Left forelimb (tissue), 1 donor: ENCODE measurements around the gene IFIT1B.
"Not testable (repeated sequence)": the region's sequence is repeated elsewhere in the genome, so short reads cannot be mapped to it uniquely, and the experiment has no call there.

Experiments
- DNase-seq: peaks from one replicate; pipeline ENCODE4 v3.0.0-alpha.2; 2018; ENCODE audit warnings: low spot score

Gene IFIT1B

DNA sequence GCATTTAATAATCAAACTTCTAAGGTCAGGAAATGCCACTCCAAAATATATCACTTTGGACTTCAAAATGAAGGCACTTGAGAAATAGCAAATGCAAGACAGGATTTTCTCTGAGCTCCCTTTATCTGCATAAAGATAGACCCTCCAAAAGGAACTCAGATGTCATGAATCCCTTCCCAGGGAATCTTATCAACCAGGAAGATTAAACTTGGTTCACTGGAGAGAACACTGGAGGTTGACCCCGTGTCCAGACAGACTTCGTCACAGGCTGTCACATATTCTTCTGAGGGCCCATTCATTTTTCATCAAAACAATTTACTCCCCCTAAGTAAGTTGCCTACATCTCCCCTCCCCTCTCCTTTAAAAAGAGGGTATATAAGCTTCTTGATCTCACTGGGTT lies 28.9 kb upstream of the IFIT1B start:
- no peak for DNase-seq

DNA sequence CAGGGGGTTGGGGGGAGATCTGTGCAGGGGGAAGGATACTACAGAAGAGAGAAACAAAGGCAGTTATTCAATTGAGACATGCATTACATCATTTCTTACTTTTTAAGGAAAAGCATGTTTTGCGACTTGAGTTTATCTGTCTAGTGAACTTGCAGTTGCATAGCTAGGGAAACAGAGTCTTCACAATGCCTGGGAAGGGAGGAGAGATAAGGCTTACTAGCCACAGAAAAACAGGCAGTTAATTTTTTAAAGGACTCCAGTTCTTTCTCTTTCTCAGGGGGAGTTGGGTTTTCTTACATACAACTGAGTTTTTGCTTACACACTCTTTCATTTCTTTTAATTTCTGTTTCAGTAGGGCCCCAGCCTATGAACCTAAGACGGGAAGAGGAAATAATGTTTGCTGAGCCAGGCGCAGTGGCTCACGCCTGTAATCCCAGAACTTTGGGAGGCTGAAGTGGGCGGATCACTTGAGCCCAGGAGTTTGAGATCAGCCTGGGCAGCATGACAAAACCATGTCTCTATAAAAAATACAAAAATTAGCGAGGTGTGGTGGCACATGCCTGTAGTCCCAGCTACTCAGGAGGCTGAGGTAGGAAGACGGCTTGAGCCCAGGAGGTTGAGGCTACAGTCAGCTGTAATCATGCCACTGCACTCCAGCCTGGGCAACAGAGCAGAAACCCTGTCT lies 27.1 kb upstream of the IFIT1B start:
- DNase-seq = not testable (repeated sequence)

DNA sequence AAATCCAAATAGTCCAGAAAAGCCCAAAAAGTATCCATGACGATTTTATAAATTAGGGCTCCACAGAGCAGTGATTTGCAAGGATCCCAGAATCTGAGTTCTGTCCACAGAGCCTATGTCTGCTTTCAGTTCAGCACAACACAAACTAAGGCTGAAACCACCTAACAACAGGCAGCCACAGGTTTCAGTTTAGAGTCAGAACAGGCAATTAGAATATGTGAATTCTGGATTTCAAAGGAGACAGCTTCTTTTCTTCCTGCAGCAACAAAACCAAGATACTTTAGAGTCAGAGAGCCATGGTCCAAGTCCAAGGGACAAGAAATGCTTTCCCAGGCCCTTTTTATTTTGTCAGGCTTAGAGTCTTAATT lies 26.5 kb upstream of the IFIT1B start:
- DNase-seq = no peak

GRCh38 chr10:89351780-89352597 lies 25.9 kb upstream of the IFIT1B start:
- DNase-seq = no peak

- no peak for DNase-seq
Measured at GRCh38 chr10:89352802-89353201, 25.1 kb upstream of the IFIT1B start.

DNA sequence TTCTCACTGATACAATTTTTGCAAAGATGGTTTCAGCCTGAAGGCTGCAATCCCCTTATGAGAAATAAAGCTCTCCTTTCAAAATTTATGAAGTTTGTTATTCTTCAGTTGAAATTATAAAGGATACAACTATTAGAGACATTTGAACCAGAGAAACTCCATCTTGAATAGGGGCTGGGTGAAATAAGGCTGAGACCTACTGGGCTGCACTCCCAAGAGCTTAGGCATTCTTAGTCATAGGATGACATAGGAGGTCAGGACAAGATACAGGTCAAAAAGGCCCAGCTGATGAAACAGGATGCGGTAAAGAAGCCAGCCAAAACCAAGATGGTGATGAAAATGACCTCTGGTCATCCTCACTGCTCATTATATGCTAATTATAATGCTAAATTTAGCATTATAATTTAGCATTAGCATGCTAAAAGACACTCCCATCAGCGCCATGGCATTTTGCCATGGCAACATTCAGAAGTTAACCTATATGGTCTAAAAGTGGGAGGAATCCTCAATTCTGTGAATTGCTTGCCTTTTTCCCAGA lies 22.4 kb upstream of the IFIT1B start:
- no peak for DNase-seq

GRCh38 chr10:89357096-89357495 lies 20.8 kb upstream of the IFIT1B start:
- DNase-seq = no peak

DNA sequence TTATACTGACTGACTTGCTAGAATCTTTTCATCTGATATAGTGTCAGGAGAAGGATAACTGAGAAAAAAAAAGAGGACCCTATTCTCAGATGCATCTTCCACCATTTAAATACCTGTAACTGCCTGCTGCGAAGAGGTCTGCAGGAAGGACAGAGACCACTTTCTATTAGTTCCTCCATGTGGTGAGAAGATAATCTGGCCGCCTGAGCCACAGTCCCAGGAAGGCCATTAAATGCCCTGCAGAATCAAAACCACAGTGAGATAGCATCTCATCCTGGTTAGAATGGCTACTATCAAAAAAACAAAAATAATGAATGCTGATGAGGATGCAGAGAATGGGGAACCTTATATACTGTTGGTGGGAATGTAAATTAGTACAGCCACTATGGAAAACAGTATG lies 19.9 kb upstream of the IFIT1B start:
- no peak for DNase-seq

- DNase-seq = no peak
Measured at GRCh38 chr10:89360157-89360556, 17.7 kb upstream of the IFIT1B start.

DNA sequence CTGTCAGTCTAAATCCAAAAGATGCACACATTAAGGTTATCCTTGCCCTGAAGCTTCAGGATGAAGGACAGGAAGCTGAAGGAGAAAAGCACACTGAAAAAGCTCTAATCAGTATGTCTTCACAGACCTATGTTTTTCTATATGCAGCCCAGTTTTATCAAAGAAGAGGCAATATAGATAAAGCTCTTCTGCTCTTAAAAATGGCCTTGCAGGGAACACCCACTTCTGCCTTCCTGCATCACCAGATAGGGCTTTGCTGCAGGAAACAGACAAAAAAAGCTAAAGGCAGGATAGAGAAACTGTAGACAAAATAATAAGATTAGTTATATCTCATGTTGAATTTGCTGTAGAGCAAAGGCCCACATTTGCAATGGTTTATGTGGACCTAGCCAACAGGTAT lies 14.9 kb upstream of the IFIT1B start:
- DNase-seq = no peak

- DNase-seq = no peak
Measured at GRCh38 chr10:89363729-89364442, 14.0 kb upstream of the IFIT1B start.

DNA sequence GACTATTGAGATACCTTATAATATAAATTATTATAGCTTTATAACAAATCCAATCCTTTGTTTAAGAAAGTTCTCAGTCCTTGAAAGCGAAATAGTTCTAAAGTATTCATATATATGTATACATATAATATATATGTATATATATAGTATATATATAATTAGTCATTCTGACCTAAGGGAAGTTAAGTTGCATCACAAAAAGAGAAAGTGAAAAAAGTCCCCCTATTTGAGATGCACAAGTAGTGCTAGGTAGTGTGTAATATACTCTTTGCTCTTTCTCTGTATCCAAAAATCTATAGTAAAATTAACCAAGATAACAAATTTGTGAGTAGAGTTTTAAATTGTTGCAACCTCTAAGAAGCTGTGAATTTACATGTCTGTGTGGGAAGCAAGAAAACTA lies 13.3 kb upstream of the IFIT1B start:
- no peak for DNase-seq

- no peak for DNase-seq
Measured at GRCh38 chr10:89367529-89367928, 10.3 kb upstream of the IFIT1B start.

GRCh38 chr10:89368129-89368528 lies 9.7 kb upstream of the IFIT1B start:
- DNase-seq = no peak

- DNase-seq = no peak
Measured at GRCh38 chr10:89369156-89370105, 8.4 kb upstream of the IFIT1B start.

DNA sequence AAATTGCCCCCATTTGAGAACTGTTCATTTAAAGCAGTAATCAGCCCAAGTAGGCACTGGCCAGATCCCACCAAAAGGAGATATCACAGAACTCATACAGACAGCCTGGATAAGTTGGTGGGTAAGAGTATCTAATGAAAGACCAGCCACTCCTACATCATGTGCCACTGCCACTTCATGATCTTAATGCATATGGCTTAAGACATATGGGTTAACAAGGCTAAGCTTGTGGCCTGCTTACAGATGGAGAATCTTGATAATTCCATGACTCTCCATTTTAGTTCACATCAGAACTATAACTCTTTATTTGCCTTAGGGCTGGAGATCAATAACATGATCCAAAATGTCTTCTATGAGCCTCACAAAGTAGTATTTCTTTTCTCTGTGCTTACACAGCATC lies 6.8 kb upstream of the IFIT1B start:
- DNase-seq = no peak

- no peak for DNase-seq
Measured at GRCh38 chr10:89371987-89372386, 5.9 kb upstream of the IFIT1B start.

DNA sequence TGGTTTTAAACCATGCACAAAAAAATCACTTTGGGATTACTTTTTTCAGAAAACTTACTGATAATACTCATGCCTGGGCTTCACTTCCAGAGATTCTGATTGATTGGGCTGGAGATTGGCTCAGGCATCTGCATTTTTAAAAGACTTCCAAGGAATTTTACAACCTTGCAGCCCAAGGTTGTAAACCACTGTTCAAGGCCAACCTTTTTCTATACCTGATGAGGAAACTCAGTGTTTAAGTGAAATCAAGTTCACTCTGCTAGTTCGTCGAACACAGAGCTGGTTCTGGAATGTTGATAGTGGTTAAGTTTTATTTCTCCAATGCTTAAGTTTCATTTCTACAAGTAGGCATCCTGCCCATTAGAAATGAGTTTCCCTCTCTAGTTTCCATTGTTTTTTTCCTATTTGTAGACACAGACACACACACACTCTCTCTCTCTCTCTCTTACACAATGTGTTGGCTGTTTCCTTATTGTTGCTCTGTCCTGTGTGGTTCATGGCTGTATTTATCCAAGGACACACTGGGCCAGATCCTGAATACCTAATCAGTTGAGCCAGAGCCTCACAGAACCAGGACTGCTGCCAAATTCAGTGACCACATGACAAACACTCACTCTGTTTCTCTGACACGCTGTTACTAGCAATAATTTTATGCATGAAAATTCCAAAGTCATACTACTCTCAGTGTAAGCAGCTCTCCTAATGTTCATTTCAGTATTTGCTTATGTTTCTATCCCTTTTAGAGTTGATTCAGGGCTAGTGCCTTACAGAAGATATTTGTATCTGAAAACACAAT lies 3.7 kb upstream of the IFIT1B start:
- no peak for DNase-seq

GRCh38 chr10:89374713-89375141 lies 3.1 kb upstream of the IFIT1B start:
- DNase-seq = no peak

GRCh38 chr10:89379103-89379502 lies 1.2 kb downstream of the IFIT1B start:
- no peak for DNase-seq

- no peak for DNase-seq
Measured at GRCh38 chr10:89382757-89383156, 4.9 kb downstream of the IFIT1B start.
